ENCODE data around the gene TADA3.

GRCh38 chr3:9736831-9737230 is 55.4 kb downstream of the TADA3 start:
- TF ChIP-seq POLR2AphosphoS5 (IDR thresholded peaks at IDR 0.05; ENCODE audit: low read depth, low read length) (no peak), TAF1 (IDR thresholded peaks at IDR 0.05; ENCODE audit: borderline replicate concordance, low read depth, low read length) (no peak)
